ENCODE measurements around the gene GTPBP8.

DNA sequence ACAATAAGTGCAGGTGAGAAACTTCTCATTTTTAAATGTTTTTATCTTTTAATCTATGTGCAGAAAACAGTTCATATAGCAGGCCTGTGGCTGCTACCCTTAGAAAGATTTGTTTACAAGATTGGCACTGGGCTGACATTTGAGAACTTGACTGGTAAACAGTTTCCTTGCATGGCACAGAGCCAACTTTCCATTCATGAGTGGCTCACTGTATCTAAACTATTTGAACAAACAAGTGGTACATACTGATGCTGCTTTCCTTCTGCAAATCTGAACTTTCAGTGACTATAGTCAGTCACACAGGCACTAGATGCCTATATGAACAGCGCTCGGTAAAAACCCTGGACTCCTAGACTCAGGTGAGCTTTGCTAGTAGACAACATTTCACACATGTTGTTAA is 6.3 kb upstream of the GTPBP8 start:
- TF ChIP-seq, protein P1, sequence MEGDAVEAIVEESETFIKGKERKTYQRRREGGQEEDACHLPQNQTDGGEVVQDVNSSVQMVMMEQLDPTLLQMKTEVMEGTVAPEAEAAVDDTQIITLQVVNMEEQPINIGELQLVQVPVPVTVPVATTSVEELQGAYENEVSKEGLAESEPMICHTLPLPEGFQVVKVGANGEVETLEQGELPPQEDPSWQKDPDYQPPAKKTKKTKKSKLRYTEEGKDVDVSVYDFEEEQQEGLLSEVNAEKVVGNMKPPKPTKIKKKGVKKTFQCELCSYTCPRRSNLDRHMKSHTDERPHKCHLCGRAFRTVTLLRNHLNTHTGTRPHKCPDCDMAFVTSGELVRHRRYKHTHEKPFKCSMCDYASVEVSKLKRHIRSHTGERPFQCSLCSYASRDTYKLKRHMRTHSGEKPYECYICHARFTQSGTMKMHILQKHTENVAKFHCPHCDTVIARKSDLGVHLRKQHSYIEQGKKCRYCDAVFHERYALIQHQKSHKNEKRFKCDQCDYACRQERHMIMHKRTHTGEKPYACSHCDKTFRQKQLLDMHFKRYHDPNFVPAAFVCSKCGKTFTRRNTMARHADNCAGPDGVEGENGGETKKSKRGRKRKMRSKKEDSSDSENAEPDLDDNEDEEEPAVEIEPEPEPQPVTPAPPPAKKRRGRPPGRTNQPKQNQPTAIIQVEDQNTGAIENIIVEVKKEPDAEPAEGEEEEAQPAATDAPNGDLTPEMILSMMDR (IDR thresholded peaks at IDR 0.05) = no peak
- no peak for TF ChIP-seq EZH2 (IDR thresholded peaks at IDR 0.05)
